ENCODE measurements around the gene LRRC4B. TPM values are rescaled to one million over a fixed set of nuclear protein-coding genes. Genes with fewer than 3 reads are reported as not detected.

LRRC4B gene
- total and polyA plus RNA-seq, 2 of the 4 experiments (the other 2 are of a cell fraction): 0.03 TPM; not detected in 1

DNA sequence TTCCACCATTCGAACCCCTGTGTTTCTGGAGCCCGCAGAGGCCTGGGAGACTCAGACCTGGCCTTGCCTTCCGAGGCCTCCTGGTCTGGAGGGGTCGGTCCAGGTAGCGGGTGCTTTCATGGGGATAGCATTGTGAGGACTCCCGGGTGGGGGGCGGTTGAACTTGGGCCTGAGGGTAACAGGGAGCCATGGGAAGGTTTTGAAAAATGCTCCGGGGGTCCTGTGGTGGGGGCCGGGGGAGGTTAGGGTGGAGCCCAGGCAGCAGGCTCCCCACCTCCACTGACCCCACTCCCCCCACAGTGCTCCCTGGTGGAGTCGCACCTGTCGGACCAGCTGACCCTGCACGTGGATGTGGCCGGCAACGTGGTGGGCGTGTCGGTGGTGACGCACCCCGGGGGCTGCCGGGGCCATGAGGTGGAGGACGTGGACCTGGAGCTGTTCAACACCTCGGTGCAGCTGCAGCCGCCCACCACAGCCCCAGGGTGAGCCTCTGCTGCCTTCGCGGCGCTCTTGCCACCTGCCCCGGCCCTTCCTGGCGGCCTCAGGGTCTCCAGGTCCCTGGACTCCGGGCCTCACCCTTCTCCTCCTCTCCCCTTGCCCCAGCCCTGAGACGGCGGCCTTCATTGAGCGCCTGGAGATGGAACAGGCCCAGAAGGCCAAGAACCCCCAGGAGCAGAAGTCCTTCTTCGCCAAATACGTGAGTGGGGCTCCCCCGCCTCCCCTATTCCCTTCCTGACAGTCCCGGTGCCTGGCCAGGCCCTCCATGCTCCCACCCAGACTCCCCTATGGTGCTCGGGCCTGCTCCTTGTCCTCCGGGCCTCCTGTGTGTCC, 87.7 kb downstream of the LRRC4B start:
- no peak overlapping the region for H3K23ac ChIP-seq (ENCODE audit: low read depth, low read length)
- H2BK20ac ChIP-seq (ENCODE audit: low read depth, low read length): no peak overlapping the region
- H4K5ac ChIP-seq (ENCODE audit: low read depth, low read length): no peak overlapping the region
- no peak overlapping the region for H2BK15ac ChIP-seq (ENCODE audit: low read depth, low read length)
- dilution Hi-C loops (cut with HindIII; ENCODE audit: low sequenced_read_pairs, unreplicated experiment): no loop called here
- in situ Hi-C loops (cut with MboI; ENCODE audit: low sequenced_read_pairs): no loop called here
- no peak overlapping the region for H2AK9ac ChIP-seq (replicated peaks; ENCODE audit: low read depth, low read length, poor library complexity)
- ChIA-PET POLR2A (ENCODE audit: unreplicated experiment) (no interaction called here), CTCF (no interaction called here)
- no peak overlapping the region for H3K4ac ChIP-seq (ENCODE audit: low read depth, low read length)
- H3K9ac ChIP-seq (ENCODE audit: low read depth, low read length): no peak overlapping the region
- no peak for TF ChIP-seq RFX5 (IDR thresholded peaks at IDR 0.05; ENCODE audit: low read depth, low read length)
- WGBS, 2 experiments (ENCODE audit: extremely low coverage in 2 of 2, insufficient read length in 1 of 2): 98% methylated on average over 8 of the region's 37 CpGs; no CpG with 5 or more reads in 1 of the 2 experiments
- peaks cover 16 to 27% of the 10 kb centered on the region in 2 experiments for H3K79me1 ChIP-seq (ENCODE audit: low read depth in 1 of 2, low read length in 2 of 2)
- H3K36me3 ChIP-seq (ENCODE audit: control insufficient read depth, insufficient read depth, low read length): peaks cover 26% of the 10 kb centered on the region
- peaks cover 5% of the 10 kb centered on the region; the same call in 1 of the 2 replicates for H3K9me1 ChIP-seq (ENCODE audit: insufficient read depth, low read length)
- intact Hi-C loops (cut with micrococcal nuclease): no loop called here
- DNase-seq (no peak), ATAC-seq (ENCODE audit: low read depth) (no peak)
- H3K4me3 ChIP-seq (ENCODE audit: insufficient read depth, low read depth, low read length): no peak overlapping the region
- no peak overlapping the region for H2BK5ac ChIP-seq (ENCODE audit: low read depth, low read length, poor library complexity, severe bottlenecking)
- H2AK5ac ChIP-seq (ENCODE audit: low read depth, low read length): no peak overlapping the region
- no peak overlapping the region for H3K4me2 ChIP-seq (ENCODE audit: low read depth, low read length)
- peak overlapping the region; percentile 21 for H2AFZ ChIP-seq (replicated peaks; ENCODE audit: low read length, poor library complexity)
- H2BK120ac ChIP-seq (ENCODE audit: low read depth, low read length): no peak overlapping the region
- no peak overlapping the region for H4K91ac ChIP-seq (ENCODE audit: insufficient read depth, low read depth, low read length)
- H3K14ac ChIP-seq (replicated peaks; ENCODE audit: low read depth, low read length): no peak overlapping the region
- H3K18ac ChIP-seq (ENCODE audit: low read depth, low read length): no peak overlapping the region
- BruUV-seq (replicated peaks): no TSS peak
- H3K4me1 ChIP-seq (ENCODE audit: control insufficient read depth, insufficient read depth, low read length): 0 out of 2 replicates have a peak, but pooled peaks cover 2% of the 10 kb centered on the region
- no peak overlapping the region for H3K27ac ChIP-seq (ENCODE audit: insufficient read depth, low read length)
- no peaks in the 10 kb centered on the region for H3K27me3 ChIP-seq (ENCODE audit: control insufficient read depth, insufficient read depth, low read length)
- H3K56ac ChIP-seq (ENCODE audit: extremely low read depth, insufficient read depth, low read length): no peak overlapping the region
- H4K8ac ChIP-seq (ENCODE audit: low read depth in 2 of 2, low read length in 2 of 2): no peak overlapping the region
- H3K9me3 ChIP-seq (ENCODE audit: control insufficient read depth, insufficient read depth, low read length): no peaks in the 10 kb centered on the region
- peaks cover 12% of the 10 kb centered on the region for H4K20me1 ChIP-seq (ENCODE audit: insufficient read depth, low read length)

All from IMR-90 (cell line).